Astrocyte of the cerebellum (primary cell): Measurements from ENCODE around the gene INSIG1.

ENCODE experiments used
- DNase-seq: peaks from one replicate; pipeline ENCODE4 v3.0.0-alpha.2; 2011; ENCODE audit warnings: low read depth
- H3K4me3 ChIP-seq: 2 replicates; pipeline ENCODE4 v1.5.1; 2011; ENCODE audit warnings: mild to moderate bottlenecking, low read depth, low read length, moderate library complexity
- CTCF ChIP-seq: IDR thresholded peaks from 2 replicates; pipeline ENCODE4 v1.5.1; 2012; ENCODE audit warnings: low read length, low read depth, moderate library complexity, mild to moderate bottlenecking; ENCODE audit errors: missing control alignments
- in situ Hi-C: cut with HindIII; loops from 2 replicates; pipeline ENCODE4 v1.10.0; 2017; ENCODE audit warnings: low sequenced_read_pairs

The INSIG1 gene

GRCh38 chr7:155287284-155287935 lies 10.3 kb upstream of the INSIG1 start:
- TF ChIP-seq CTCF, result no peak
- H3K4me3 ChIP-seq, result no peak overlapping the region
- no peak for DNase-seq
- in situ Hi-C loops, result no loop called here

- in situ Hi-C loops, result no loop called here
- TF ChIP-seq CTCF, result no peak
- no peak overlapping the region for H3K4me3 ChIP-seq
- no peak for DNase-seq
Observed at GRCh38 chr7:155288055-155288454, 9.6 kb upstream of the INSIG1 start.

- no peak for DNase-seq
- no peak for TF ChIP-seq CTCF
- no peak overlapping the region for H3K4me3 ChIP-seq
- in situ Hi-C loops, result no loop called here
Observed at GRCh38 chr7:155289107-155289506, 8.6 kb upstream of the INSIG1 start.

- no peak for DNase-seq
- H3K4me3 ChIP-seq, result no peak overlapping the region
- in situ Hi-C loops, result no loop called here
- TF ChIP-seq CTCF, result no peak
Observed at GRCh38 chr7:155289949-155290501, 7.7 kb upstream of the INSIG1 start.

GRCh38 chr7:155291045-155291530 lies 6.6 kb upstream of the INSIG1 start:
- no peak for DNase-seq
- in situ Hi-C loops, result no loop called here
- TF ChIP-seq CTCF, result no peak
- no peak overlapping the region for H3K4me3 ChIP-seq

GRCh38 chr7:155291729-155292128 lies 5.9 kb upstream of the INSIG1 start:
- no peak overlapping the region for H3K4me3 ChIP-seq
- in situ Hi-C loops, result no loop called here
- no peak for DNase-seq
- TF ChIP-seq CTCF, result no peak
